Activated T-cell treated with anti-CD3 and anti-CD28 coated beads, Interleukin-2, amount 50 U/mL, for 24 hours (primary cell): ENCODE results near the gene TMEFF2.

Source experiments
- DNase-seq: peaks from one replicate; pipeline ENCODE4 v3.0.0-alpha.2; 2020
- H3K27ac Mint-ChIP-seq: 2 replicates; pipeline ENCODE4 v1.8.0; 2020; ENCODE audit warnings: mild to moderate bottlenecking, mixed read lengths
- H3K27me3 Mint-ChIP-seq: 2 replicates; pipeline ENCODE4 v1.8.0; 2020; ENCODE audit warnings: mixed read lengths
- H3K36me3 Mint-ChIP-seq: 2 replicates; pipeline ENCODE4 v1.8.0; 2020; ENCODE audit warnings: low read depth, mixed read lengths
- H3K4me1 Mint-ChIP-seq: 2 replicates; pipeline ENCODE4 v1.8.0; 2020; ENCODE audit warnings: low read depth, mixed read lengths
- H3K4me3 Mint-ChIP-seq: 2 replicates; pipeline ENCODE4 v1.8.0; 2020; ENCODE audit warnings: mild to moderate bottlenecking, moderate library complexity, mixed read lengths
- H3K9me3 Mint-ChIP-seq: 2 replicates; pipeline ENCODE4 v1.8.0; 2020; ENCODE audit warnings: mixed read lengths

The TMEFF2 gene

GRCh38 chr2:191981706-191982105, 213.0 kb downstream of the TMEFF2 start:
- H3K4me1 Mint-ChIP-seq: no peaks in the 10 kb centered on the region
- H3K27ac Mint-ChIP-seq: no peak overlapping the region
- no peaks in the 10 kb centered on the region for H3K9me3 Mint-ChIP-seq
- no peaks in the 10 kb centered on the region for H3K36me3 Mint-ChIP-seq
- no peak overlapping the region for H3K4me3 Mint-ChIP-seq
- H3K27me3 Mint-ChIP-seq: peaks cover 3% of the 10 kb centered on the region
- DNase-seq: no peak

- Mint-ChIP-seq H3K4me1 (no peaks in the 10 kb centered on the region), H3K27me3 (peaks cover 3% of the 10 kb centered on the region), H3K27ac (no peak overlapping the region), H3K9me3 (no peaks in the 10 kb centered on the region), H3K36me3 (no peaks in the 10 kb centered on the region), H3K4me3 (no peak overlapping the region)
- DNase-seq: no peak
Observed at GRCh38 chr2:191980483-191980882, 214.2 kb downstream of the TMEFF2 start.

- no peak for DNase-seq
- Mint-ChIP-seq H3K4me3 (no peak overlapping the region), H3K27ac (no peak overlapping the region), H3K36me3 (no peaks in the 10 kb centered on the region), H3K4me1 (no peaks in the 10 kb centered on the region), H3K9me3 (no peaks in the 10 kb centered on the region), H3K27me3 (peaks cover 3% of the 10 kb centered on the region)
Observed at GRCh38 chr2:191979221-191979730, 215.5 kb downstream of the TMEFF2 start.

GRCh38 chr2:191977754-191978153, 217.0 kb downstream of the TMEFF2 start:
- Mint-ChIP-seq H3K4me3 (no peak overlapping the region), H3K4me1 (no peaks in the 10 kb centered on the region), H3K36me3 (no peaks in the 10 kb centered on the region), H3K9me3 (no peaks in the 10 kb centered on the region), H3K27ac (no peak overlapping the region), H3K27me3 (peaks cover 6% of the 10 kb centered on the region)
- DNase-seq: no peak

GRCh38 chr2:191976436-191976835, 218.3 kb downstream of the TMEFF2 start:
- no peak overlapping the region for H3K4me3 Mint-ChIP-seq
- H3K27me3 Mint-ChIP-seq: peaks cover 10% of the 10 kb centered on the region
- no peaks in the 10 kb centered on the region for H3K36me3 Mint-ChIP-seq
- H3K4me1 Mint-ChIP-seq: no peaks in the 10 kb centered on the region
- DNase-seq: no peak
- H3K27ac Mint-ChIP-seq: no peak overlapping the region
- no peaks in the 10 kb centered on the region for H3K9me3 Mint-ChIP-seq

GRCh38 chr2:191974676-191975075, 220.1 kb downstream of the TMEFF2 start:
- no peaks in the 10 kb centered on the region for H3K9me3 Mint-ChIP-seq
- no peak overlapping the region for H3K4me3 Mint-ChIP-seq
- no peaks in the 10 kb centered on the region for H3K4me1 Mint-ChIP-seq
- no peaks in the 10 kb centered on the region for H3K36me3 Mint-ChIP-seq
- peaks cover 10% of the 10 kb centered on the region for H3K27me3 Mint-ChIP-seq
- no peak for DNase-seq
- no peak overlapping the region for H3K27ac Mint-ChIP-seq

- H3K9me3 Mint-ChIP-seq: no peaks in the 10 kb centered on the region
Observed at GRCh38 chr2:191970867-191971266, 223.9 kb downstream of the TMEFF2 start.

GRCh38 chr2:191968120-191968519, 226.6 kb downstream of the TMEFF2 start:
- Mint-ChIP-seq H3K4me1 (no peaks in the 10 kb centered on the region), H3K36me3 (no peaks in the 10 kb centered on the region), H3K9me3 (no peaks in the 10 kb centered on the region), H3K27ac (no peak overlapping the region), H3K4me3 (no peak overlapping the region), H3K27me3 (peaks cover 11% of the 10 kb centered on the region)
- no peak for DNase-seq

More at GRCh38 chr2:191970867-191971266, 223.9 kb downstream of the TMEFF2 start:
- no peak overlapping the region for H3K27ac Mint-ChIP-seq
- no peaks in the 10 kb centered on the region for H3K36me3 Mint-ChIP-seq
- no peak overlapping the region for H3K4me3 Mint-ChIP-seq
- H3K27me3 Mint-ChIP-seq: peaks cover 14% of the 10 kb centered on the region
- H3K4me1 Mint-ChIP-seq: no peaks in the 10 kb centered on the region
- DNase-seq: no peak

- H3K27ac Mint-ChIP-seq: no peak overlapping the region
- no peaks in the 10 kb centered on the region for H3K9me3 Mint-ChIP-seq
- H3K4me3 Mint-ChIP-seq: no peak overlapping the region
- peaks cover 4% of the 10 kb centered on the region for H3K27me3 Mint-ChIP-seq
- H3K36me3 Mint-ChIP-seq: no peaks in the 10 kb centered on the region
- H3K4me1 Mint-ChIP-seq: no peaks in the 10 kb centered on the region
- no peak for DNase-seq
Observed at GRCh38 chr2:191965733-191966132, 229.0 kb downstream of the TMEFF2 start.

- no peaks in the 10 kb centered on the region for H3K36me3 Mint-ChIP-seq
- no peak for DNase-seq
- peaks cover 5% of the 10 kb centered on the region for H3K27me3 Mint-ChIP-seq
- no peaks in the 10 kb centered on the region for H3K4me1 Mint-ChIP-seq
- H3K9me3 Mint-ChIP-seq: no peaks in the 10 kb centered on the region
- H3K27ac Mint-ChIP-seq: no peak overlapping the region
- H3K4me3 Mint-ChIP-seq: no peak overlapping the region
Observed at GRCh38 chr2:191961556-191961955, 233.2 kb downstream of the TMEFF2 start.

GRCh38 chr2:191959209-191959608, 235.5 kb downstream of the TMEFF2 start:
- H3K27ac Mint-ChIP-seq: no peak overlapping the region
- H3K27me3 Mint-ChIP-seq: peaks cover 14% of the 10 kb centered on the region
- no peaks in the 10 kb centered on the region for H3K4me1 Mint-ChIP-seq
- DNase-seq: no peak
- no peaks in the 10 kb centered on the region for H3K36me3 Mint-ChIP-seq
- no peaks in the 10 kb centered on the region for H3K9me3 Mint-ChIP-seq
- no peak overlapping the region for H3K4me3 Mint-ChIP-seq

- no peaks in the 10 kb centered on the region for H3K36me3 Mint-ChIP-seq
Observed at GRCh38 chr2:191957996-191958860, 236.5 kb downstream of the TMEFF2 start.

GRCh38 chr2:191954451-191954850, 240.3 kb downstream of the TMEFF2 start:
- Mint-ChIP-seq H3K36me3 (no peaks in the 10 kb centered on the region), H3K4me1 (no peaks in the 10 kb centered on the region), H3K4me3 (no peak overlapping the region), H3K27ac (no peak overlapping the region), H3K27me3 (peaks cover 15% of the 10 kb centered on the region), H3K9me3 (no peaks in the 10 kb centered on the region)
- no peak for DNase-seq

More at GRCh38 chr2:191957996-191958860, 236.5 kb downstream of the TMEFF2 start:
- DNase-seq: no peak
- Mint-ChIP-seq H3K27ac (no peak overlapping the region), H3K4me1 (no peaks in the 10 kb centered on the region), H3K4me3 (no peak overlapping the region), H3K27me3 (peaks cover 14% of the 10 kb centered on the region), H3K9me3 (no peaks in the 10 kb centered on the region)

GRCh38 chr2:191952515-191953270, 242.0 kb downstream of the TMEFF2 start:
- H3K36me3 Mint-ChIP-seq: no peaks in the 10 kb centered on the region
- H3K9me3 Mint-ChIP-seq: no peaks in the 10 kb centered on the region
- no peaks in the 10 kb centered on the region for H3K4me1 Mint-ChIP-seq
- no peak overlapping the region for H3K4me3 Mint-ChIP-seq
- peaks cover 16% of the 10 kb centered on the region for H3K27me3 Mint-ChIP-seq
- no peak for DNase-seq
- no peak overlapping the region for H3K27ac Mint-ChIP-seq

- Mint-ChIP-seq H3K27ac (no peak overlapping the region), H3K4me3 (no peak overlapping the region), H3K27me3 (peaks cover 16% of the 10 kb centered on the region), H3K4me1 (no peaks in the 10 kb centered on the region), H3K9me3 (no peaks in the 10 kb centered on the region), H3K36me3 (no peaks in the 10 kb centered on the region)
- DNase-seq: no peak
Observed at GRCh38 chr2:191951832-191952231, 242.9 kb downstream of the TMEFF2 start.
